ENCODE measurements around the gene TDRD12.

DNA sequence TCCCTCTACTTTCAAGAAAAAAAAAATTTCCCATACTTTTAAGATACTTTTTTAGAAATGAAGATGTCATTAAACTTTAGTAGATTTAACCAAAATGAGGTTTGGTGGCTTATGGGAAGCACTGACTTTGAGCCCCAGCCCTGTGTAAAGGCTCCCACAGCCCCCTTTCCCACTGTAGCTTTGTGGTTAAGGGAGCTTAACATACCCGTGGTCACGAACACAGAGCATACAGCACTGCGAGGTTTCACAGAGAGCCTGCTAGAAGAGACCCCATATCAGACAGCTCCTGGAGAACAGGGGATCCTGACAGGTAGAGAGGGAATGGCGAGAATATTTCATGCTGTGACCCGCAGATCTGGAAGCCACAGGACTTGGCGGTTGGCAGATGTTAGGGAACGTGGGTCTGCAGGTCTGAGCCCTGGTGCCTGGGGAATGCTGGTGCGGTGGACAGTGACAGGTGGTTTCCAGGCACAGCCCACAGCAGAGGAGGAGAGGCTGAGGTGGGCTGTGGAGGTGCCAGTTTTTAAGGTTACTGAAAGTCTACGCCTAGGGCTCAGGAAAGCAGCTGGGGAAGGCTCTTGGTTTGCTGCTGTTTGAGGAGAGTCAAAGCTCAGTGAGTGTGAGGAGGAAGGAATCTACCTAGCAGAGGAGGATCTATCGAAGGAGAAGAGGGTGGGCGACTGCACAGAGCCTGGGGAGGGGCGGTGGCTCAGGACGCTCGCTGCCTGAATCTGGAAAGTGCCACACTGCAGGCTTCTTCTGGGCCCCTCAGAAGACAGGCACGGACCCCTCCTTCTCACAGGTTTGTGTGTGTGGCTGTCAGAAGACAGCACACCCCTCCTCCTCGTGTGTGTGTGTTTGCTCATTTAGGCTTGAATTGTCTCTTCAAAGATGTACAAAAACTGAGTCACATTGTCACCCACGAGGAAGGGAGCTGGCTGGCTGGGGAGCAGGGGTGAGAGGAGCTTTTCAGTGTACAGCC is 100.1 kb downstream of the TDRD12 start:
- TF ChIP-seq CTCF (conservative IDR thresholded peaks at IDR 0.05; ENCODE audit: low read depth in 2 of 2) (no peak), EZH2phosphoT487 (IDR thresholded peaks at IDR 0.05; ENCODE audit: unreplicated experiment) (no peak), JUNB (IDR thresholded peaks at IDR 0.05; ENCODE audit: unreplicated experiment) (no peak)
